SU-DHL-6 (cell line): ENCODE data around the gene MINK1.

Experiments used
- EZH2phosphoT487 ChIP-seq: fragments of 200-600 bp; sonication (generic), shearing (Covaris generic); conservative IDR thresholded peaks from 2 replicates; pipeline ENCODE4 v1.6.1; 2018; ENCODE audit warnings: mild to moderate bottlenecking, antibody characterized with exemption, low read length, moderate library complexity, mixed read lengths
- TF ChIP-seq, protein P1 (sequence below): fragments of 200-600 bp; sonication (generic); IDR thresholded peaks from one replicate; pipeline ENCODE4 v1.5.1; 2017; ENCODE audit warnings: antibody characterized with exemption, mild to moderate bottlenecking, low read length, moderate library complexity; ENCODE audit not compliant: insufficient read depth, poor library complexity, severe bottlenecking

DNA sequence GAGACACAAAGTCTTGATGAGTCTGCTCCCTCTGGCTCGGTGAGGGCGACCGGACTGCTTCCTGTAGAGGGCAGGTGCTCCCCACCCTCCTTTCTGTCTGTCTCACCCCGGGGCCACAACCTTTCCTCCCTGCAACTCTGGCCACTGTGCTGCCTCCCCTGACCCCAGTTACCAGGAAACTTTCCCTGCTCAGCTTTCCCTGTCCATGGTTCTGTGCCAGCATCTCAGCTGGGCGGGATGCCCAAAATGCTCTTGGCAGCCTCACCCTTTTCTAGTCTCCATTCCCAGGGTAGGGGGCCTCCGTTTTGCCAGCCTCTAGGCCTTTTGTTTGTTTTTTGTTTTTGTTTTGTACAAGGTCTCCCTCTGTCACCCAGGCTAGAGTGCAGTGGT lies 24.8 kb upstream of the MINK1 start:
- TF ChIP-seq, protein P1, sequence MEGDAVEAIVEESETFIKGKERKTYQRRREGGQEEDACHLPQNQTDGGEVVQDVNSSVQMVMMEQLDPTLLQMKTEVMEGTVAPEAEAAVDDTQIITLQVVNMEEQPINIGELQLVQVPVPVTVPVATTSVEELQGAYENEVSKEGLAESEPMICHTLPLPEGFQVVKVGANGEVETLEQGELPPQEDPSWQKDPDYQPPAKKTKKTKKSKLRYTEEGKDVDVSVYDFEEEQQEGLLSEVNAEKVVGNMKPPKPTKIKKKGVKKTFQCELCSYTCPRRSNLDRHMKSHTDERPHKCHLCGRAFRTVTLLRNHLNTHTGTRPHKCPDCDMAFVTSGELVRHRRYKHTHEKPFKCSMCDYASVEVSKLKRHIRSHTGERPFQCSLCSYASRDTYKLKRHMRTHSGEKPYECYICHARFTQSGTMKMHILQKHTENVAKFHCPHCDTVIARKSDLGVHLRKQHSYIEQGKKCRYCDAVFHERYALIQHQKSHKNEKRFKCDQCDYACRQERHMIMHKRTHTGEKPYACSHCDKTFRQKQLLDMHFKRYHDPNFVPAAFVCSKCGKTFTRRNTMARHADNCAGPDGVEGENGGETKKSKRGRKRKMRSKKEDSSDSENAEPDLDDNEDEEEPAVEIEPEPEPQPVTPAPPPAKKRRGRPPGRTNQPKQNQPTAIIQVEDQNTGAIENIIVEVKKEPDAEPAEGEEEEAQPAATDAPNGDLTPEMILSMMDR, result no peak
- no peak for TF ChIP-seq EZH2phosphoT487
